Left hindlimb (tissue), 1 donor: ENCODE results near the gene TENM4.

Source experiments
- DNase-seq: peaks from one replicate; pipeline ENCODE4 v3.0.0-alpha.2; 2018

The TENM4 gene

GRCh38 chr11:79440571-79441460 is at the start of gene TENM4:
TENM4 (minus strand) TSS chr11:79441030; CDS start chr11:79069944, 371,086 bp downstream.
- peak; percentile 91 for DNase-seq

- no peak for DNase-seq
These were observed 47.5 kb upstream of the TENM4 start for GRCh38 chr11:79488286-79488685.

GRCh38 chr11:79487412-79487811 is 46.6 kb upstream of the TENM4 start:
- DNase-seq: no peak

- no peak for DNase-seq
These were observed 45.6 kb upstream of the TENM4 start for GRCh38 chr11:79486242-79486984.

GRCh38 chr11:79485694-79486093 is 44.9 kb upstream of the TENM4 start:
- no peak for DNase-seq

GRCh38 chr11:79484872-79485271 is 44.0 kb upstream of the TENM4 start:
- DNase-seq: no peak

GRCh38 chr11:79482800-79483199 is 42.0 kb upstream of the TENM4 start:
- DNase-seq: no peak

- no peak for DNase-seq
These were observed 41.0 kb upstream of the TENM4 start for GRCh38 chr11:79481795-79482194.

- no peak for DNase-seq
These were observed 40.0 kb upstream of the TENM4 start for GRCh38 chr11:79480864-79481263.

GRCh38 chr11:79472819-79473529 is 32.1 kb upstream of the TENM4 start:
- DNase-seq: no peak

GRCh38 chr11:79471071-79471844 is 30.4 kb upstream of the TENM4 start:
- no peak for DNase-seq

GRCh38 chr11:79470161-79470560 is 29.3 kb upstream of the TENM4 start:
- no peak for DNase-seq

GRCh38 chr11:79467761-79468160 is 26.9 kb upstream of the TENM4 start:
- no peak for DNase-seq

- no peak for DNase-seq
These were observed 25.6 kb upstream of the TENM4 start for GRCh38 chr11:79466411-79466810.

- no peak for DNase-seq
These were observed 24.3 kb upstream of the TENM4 start for GRCh38 chr11:79465160-79465559.

GRCh38 chr11:79461666-79462645 is 21.1 kb upstream of the TENM4 start:
- no peak for DNase-seq

GRCh38 chr11:79461144-79461543 is 20.3 kb upstream of the TENM4 start:
- DNase-seq: no peak

GRCh38 chr11:79458709-79459108 is 17.9 kb upstream of the TENM4 start:
- no peak for DNase-seq

- no peak for DNase-seq
These were observed 15.7 kb upstream of the TENM4 start for GRCh38 chr11:79456501-79456900.

GRCh38 chr11:79453617-79454016 is 12.8 kb upstream of the TENM4 start:
- no peak for DNase-seq

GRCh38 chr11:79449040-79449439 is 8.2 kb upstream of the TENM4 start:
- DNase-seq: no peak
